ENCODE results near the gene GREB1.

The GREB1 gene

DNA sequence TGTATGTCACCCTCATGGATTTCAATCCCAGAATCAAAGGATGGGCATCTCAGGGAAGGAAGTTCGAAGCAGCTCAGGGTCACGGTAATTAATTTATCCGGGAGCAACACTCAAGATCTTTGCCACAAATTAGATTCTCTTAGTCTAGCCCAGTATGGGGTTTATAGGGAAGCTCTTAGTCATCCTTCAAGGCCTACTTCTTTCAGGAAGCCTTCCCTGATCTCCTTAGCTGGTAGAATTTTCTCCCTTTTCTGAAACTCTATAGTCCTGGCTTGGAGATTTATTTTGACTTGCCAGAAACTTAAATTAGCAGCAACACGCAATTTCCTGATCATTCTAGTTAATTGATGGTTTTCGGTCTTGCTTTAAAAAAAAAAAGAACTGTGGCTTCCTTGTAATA lies 20.5 kb upstream of the GREB1 start:
- DNase-seq = no peak

GRCh38 chr2:11514081-11514730 lies 19.6 kb upstream of the GREB1 start:
- no peak for DNase-seq

DNA sequence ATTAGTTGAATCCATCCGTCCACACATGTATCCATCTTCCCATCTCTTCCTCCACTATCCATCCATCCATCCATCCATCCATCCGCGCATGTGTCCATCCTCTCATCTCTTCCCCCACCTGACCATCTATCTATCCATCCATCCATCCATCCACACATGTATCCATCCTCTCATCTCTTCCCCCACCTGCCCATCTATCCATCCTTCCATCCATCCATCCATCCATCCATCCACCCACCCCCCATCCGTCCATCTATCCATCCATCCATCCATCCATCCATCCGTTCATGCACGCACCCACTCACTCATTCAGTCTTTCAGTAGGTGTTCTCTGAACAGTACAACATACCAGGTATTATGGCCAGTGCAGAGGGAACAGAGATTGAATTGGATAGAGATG lies 18.9 kb upstream of the GREB1 start:
- no peak for DNase-seq

DNA sequence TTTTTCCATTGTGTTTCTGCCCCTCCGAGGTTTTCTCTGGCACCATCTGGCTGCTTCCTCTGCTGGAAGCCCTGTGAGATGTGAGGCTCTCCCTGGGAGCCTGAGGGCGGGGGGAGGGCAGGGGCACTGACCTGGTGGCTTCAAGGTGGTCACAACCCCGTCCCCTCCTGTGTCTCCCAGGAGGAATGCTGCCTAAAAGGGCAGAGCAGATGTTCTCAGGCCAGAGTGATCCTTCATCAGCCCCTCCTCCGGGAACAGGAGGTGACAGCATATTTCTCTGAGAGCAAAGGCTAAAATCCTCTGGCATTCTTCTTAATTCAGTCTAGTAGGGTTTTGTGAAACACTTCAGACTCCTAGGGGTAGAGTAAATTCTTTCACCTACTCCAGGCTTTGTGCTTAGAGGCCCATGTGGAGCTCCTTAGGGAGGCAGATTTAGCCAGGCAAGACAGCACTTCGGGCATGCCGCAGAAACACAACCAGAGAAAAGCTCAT lies 18.3 kb upstream of the GREB1 start:
- no peak for DNase-seq

- no peak for DNase-seq
These were observed 16.7 kb upstream of the GREB1 start for GRCh38 chr2:11516984-11517648.

DNA sequence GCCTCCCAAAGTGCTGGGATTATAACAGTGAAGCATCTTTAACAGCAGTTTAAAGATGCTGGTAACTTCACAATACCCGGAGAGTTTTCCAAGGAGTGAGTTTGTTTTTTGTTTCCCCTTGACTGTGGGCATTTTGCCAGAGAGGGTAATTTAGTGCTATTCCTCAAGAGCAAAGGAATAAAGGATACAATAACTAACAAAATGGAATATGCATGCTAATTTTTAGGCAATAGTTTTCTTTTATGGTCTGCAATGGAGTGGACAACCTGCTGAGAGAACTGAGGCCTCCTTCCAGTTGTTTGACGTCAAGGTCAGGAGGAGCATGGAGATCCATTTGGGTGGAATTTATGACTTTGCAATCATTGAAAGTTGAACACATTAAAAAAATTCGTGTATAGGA lies 15.9 kb upstream of the GREB1 start:
- DNase-seq = no peak

GRCh38 chr2:11520092-11520693 lies 13.7 kb upstream of the GREB1 start:
- no peak for DNase-seq

- DNase-seq = no peak
These were observed 12.1 kb upstream of the GREB1 start for GRCh38 chr2:11521775-11522174.

- no peak for DNase-seq
These were observed 9.4 kb upstream of the GREB1 start for GRCh38 chr2:11524470-11524869.

DNA sequence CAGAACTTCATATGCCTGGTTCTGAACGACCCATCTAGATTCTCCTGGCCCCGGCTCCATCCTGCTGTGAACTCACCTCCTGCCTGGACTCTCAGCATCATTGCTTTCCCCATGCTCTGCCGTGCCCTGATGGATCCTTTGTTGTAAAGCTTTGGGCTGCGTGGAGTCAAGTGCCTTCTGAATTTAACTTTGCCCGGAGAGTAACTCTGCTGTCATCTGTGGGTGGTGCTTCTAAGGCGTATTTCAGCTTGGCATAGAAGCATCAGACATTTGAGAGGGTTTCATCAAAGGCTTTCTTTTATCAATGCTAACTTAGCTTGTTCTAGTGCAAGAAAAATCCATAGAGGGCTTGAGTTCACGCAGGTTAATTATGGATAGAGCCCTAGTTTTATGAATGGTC lies 8.1 kb upstream of the GREB1 start:
- DNase-seq = no peak

DNA sequence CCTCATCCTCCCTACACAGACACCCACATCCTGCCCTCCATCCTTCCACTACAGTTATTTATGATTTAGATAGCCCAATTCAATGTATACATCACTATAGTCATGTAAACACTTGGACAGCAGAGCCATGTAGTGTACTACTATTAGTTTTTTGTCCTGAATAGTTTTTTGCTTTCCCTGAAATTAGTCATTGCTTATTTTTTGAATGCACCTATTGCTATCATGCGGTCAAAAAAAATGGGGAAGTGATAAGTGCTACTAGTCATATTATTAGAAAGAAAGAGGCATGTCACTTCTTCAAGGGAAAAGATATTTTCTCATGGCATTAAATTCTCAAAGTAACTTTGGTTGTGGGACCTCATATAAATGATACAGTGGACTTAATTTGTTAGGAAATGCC lies 6.8 kb upstream of the GREB1 start:
- no peak for DNase-seq

GRCh38 chr2:11528228-11528627 lies 5.6 kb upstream of the GREB1 start:
- DNase-seq = no peak

DNA sequence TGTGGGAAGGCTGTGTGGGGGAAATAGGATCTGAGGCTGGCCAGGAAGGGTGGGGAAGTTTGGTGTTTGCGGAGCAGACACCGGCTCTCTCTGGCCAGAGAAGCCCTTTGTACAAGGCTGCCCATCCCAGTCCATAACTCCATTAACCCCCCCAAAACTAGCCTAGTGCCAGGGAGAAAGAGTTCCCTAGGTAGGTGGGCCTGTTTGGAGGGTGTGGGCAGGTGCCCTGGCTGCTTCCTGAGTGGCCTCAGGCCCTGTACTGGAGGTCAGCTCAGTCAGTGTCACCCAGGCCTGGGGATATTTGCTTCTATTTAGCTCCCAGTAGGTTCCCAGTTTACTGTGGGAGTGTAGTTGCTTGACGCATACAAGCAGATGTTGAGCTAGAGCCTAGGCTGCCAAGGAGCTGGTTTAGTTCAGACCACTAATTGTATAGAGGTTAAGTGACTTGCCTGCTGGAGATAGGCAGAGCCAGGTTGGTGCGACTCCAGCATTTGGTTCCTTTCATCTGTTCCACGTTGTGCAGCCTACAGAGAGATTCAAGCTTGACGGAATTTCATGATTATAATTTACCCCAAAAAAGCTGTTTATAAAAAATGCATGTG lies 2.9 kb upstream of the GREB1 start:
- DNase-seq = no peak

GRCh38 chr2:11532416-11533055 lies 1.3 kb upstream of the GREB1 start:
- DNase-seq = no peak

DNA sequence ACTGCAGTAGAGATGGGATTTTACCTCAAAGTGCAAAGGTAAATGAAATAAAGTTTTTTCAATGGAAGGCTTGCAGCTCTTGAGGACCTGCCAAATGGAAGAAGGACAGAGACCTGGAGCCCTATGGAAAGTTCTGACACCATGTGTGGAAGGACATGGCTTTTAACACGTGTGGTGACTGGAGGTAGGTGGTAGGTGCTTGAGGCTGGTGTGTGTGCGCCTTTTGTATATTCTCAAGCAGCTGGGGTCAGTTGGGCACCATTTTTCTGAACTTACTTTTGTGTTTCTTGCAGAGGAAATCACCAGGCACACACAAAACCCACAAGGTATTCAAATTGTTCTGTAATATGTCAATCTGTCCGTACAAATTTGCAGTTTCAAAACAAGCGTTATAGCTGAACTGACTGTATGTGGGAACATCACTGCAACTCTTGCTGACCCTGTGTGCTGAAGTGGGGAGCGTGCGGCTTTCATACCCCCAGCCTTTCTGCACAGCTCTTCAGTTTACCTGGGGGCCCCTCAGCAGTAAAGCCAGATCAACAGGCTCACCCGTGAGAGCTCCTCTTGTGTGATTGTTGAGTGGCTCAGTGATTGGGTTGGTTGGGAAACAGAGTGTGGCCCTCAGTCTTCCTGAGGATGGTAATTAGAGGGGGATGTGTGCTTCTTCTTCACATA lies 363 bp downstream of the GREB1 start:
- no peak for DNase-seq

GRCh38 chr2:11534746-11535484 lies 1.1 kb downstream of the GREB1 start:
- DNase-seq = no peak

DNA sequence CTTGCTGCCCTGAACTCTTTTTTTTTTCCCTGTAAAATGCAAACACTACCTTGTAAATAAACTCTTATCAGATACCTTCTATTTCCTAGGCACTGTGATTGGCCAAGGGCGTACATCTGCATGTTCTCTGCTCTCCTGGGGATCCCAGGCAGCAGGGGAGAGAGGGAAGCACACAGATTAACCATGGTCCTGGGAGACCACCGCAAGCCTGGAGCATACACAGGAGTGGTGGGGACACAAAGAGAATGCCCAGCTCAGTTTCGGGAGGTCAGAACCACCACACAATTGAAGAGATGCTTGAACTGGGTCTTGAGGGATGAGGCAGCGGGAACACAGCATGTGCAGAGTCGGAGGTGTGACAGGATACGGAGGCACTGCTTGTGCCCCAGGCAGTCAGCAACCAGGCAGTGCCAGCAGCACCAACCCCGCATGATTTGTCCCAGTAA lies 2.1 kb downstream of the GREB1 start:
- no peak for DNase-seq

DNA sequence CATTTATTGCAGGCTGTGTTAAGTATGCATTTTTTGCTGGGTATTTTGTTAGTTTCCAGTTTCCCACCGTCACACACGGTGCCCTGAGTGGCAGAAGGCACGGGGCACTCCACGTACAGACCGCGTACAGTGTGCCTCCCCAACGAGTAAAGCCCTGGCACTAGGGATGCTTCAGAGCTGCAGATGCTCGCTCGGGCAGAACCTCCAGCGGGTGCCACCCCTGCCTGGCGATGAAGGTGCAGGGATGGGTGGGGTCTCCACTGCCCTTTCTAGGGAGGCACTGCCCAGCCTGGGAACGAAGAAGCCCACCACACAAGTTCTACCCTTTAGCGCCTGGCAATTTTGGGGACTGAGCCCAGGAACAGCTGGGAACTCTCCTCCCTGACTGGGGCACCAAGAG lies 4.1 kb downstream of the GREB1 start:
- DNase-seq = no peak

DNA sequence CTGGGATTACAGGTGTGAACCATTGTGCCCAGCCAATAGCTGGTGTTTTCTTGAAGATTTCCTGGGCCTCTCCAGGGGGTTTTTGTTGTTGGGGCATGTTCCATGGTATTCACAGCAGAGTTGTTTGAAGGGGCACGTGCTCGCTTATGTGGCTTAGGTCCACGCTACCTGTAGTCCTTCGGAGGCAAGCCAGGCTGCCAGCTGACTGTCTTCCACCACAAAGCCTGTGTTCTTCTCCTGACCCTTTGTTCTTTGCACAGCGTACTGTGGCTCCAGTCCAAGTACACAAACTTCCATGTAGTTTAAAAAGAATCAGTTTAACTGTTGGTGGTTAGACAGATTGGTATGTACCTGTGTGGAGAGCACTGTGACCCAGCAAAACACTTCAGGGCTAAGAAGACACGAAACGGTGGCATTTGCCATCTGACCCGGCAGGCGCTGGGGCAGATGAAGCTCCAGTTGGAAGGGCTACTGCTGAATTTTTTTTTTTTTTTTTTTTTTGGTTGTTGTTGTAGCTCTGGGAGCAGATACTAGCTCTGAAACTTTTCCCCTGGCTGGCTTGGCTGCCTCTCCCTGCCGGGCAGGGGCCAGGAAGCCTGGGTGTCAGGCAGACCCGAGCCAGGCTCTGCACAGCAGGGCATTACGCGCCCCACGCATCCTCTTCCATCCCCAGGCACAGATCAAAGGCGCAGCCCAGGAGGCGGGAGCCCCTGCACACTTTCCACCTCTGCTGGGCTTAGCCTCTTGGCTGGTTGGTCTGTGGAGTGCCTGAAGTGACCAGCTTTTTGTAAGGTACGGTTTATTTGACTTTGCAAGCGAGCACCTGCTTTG lies 5.7 kb downstream of the GREB1 start:
- no peak for DNase-seq

- no peak for DNase-seq
These were observed 6.5 kb downstream of the GREB1 start for GRCh38 chr2:11540148-11540995.
